ENCODE measurements around the gene SPEF2. TPM values are rescaled to one million over a fixed set of nuclear protein-coding genes. Genes with fewer than 3 reads are reported as not detected.

The SPEF2 gene
- total RNA-seq, 1 donor from 2014 or later: 4.6 TPM

DNA sequence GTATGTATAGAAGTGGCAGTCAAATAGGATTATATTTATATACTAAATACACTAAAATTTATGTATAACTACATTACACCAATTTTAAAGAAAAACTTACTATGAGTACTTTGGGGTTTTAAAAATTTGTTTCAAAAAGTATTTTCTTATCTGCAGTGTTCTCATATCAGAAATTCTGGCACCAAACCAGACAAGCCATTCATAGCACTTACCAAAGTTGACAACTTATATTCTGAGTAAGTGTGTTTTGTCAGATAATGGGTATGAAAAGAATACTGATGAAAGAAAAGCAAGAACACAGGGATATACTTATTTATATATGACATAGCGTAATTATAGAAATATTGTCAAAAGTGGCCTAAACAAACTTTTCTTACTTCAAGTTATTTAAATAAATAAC, 67.5 kb downstream of the SPEF2 start:
- H3K27ac Mint-ChIP-seq: no peak overlapping the region
- intact Hi-C loops (cut with micrococcal nuclease): no loop called here
- H3K36me3 Mint-ChIP-seq (ENCODE audit: low read depth): no peaks in the 10 kb centered on the region
- no peak for DNase-seq (ENCODE audit: low spot score)
- no peaks in the 10 kb centered on the region for H3K9me3 Mint-ChIP-seq
- H3K27me3 Mint-ChIP-seq (ENCODE audit: insufficient read depth): no peaks in the 10 kb centered on the region
- no peak overlapping the region for H3K4me3 Mint-ChIP-seq
- H3K4me1 Mint-ChIP-seq (ENCODE audit: low read depth): no peaks in the 10 kb centered on the region

DNA sequence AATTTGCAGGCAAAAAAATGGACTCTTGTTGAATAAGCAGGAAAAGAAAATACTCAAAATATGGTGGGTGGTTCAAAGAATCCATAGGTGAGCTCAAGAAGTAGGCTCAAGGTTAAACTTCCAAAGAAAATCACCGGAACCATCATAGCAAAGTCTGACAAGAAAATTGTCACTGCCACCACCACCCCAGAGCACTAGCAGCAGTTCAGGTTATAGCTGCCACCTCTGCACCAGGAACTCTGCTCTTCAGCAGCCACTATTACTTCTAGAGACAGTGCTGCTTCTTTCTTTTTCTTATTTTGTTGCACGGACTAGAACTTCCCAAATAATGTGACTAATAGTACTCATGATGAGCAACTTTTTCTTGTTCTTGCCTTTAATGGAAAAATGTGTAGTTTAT, 70.3 kb downstream of the SPEF2 start:
- H3K4me1 Mint-ChIP-seq (ENCODE audit: low read depth): no peaks in the 10 kb centered on the region
- intact Hi-C loops (cut with micrococcal nuclease): no loop called here
- no peak overlapping the region for H3K27ac Mint-ChIP-seq
- no peak for DNase-seq (ENCODE audit: low spot score)
- peaks cover 2% of the 10 kb centered on the region for H3K36me3 Mint-ChIP-seq (ENCODE audit: low read depth)
- H3K4me3 Mint-ChIP-seq: no peak overlapping the region
- H3K27me3 Mint-ChIP-seq (ENCODE audit: insufficient read depth): no peaks in the 10 kb centered on the region
- no peaks in the 10 kb centered on the region for H3K9me3 Mint-ChIP-seq

DNA sequence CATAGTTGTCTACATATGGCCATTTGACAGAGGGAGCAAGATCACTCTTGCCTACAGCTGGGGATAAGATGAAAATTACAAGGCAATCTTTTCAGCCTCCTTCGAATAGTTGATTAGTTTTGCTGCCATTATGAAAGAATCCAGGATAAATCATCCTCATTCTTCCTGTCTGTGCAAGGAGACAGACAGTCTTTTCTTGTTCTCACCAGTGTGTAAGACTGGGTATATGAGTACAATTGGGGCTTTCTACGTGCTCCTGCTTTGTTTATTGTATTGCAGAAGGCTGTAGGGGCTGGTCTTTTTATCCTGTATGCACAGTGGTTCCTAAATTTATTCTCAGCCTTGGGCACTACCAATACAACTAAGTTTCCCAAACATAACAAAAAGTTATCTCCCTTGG, 76.8 kb downstream of the SPEF2 start:
- Mint-ChIP-seq H3K4me3 (no peak overlapping the region), H3K9me3 (no peaks in the 10 kb centered on the region), H3K4me1 (ENCODE audit: low read depth) (no peaks in the 10 kb centered on the region), H3K27ac (no peak overlapping the region), H3K27me3 (ENCODE audit: insufficient read depth) (no peaks in the 10 kb centered on the region), H3K36me3 (ENCODE audit: low read depth) (peaks cover 3% of the 10 kb centered on the region)
- intact Hi-C loops (cut with micrococcal nuclease): no loop called here
- DNase-seq (ENCODE audit: low spot score): no peak

DNA sequence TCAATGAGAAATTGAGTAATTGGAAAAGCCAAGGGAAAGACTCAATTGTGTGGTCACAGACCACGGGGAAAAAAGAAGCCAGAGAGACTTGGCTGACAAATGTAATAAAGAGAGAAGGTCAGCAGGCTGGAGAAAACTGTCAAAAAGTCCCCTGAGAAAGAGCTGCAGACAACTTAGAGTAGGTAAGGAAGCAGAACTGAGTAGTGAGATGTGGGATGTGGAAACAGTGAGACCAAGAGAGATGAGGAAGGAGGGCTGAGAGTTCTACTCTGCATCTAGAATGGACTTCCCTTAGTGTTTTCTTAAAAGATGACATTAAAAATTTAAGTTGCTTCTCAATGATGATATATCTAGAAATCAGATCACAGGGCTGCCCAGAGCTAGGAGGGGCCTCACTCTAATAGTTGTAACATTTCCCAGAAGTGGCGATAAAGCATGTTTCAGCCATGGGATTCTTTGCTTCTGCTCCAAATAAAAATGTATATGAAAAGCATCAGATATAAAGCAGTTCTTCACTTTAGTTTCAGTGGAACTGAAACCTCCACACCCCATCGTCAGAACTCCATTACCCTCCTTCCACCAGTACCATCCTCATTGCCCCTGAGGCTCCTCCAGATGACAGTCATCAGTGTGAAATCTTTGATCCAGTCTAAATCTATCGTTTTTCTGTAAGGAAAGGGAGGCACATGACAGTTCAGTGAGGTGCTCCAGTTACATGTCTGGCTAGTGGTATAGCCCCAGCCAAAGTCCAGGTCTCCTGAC, 80.6 kb downstream of the SPEF2 start:
- intact Hi-C loops (cut with micrococcal nuclease): no loop called here
- Mint-ChIP-seq H3K9me3 (no peaks in the 10 kb centered on the region), H3K4me1 (ENCODE audit: low read depth) (no peaks in the 10 kb centered on the region), H3K27me3 (ENCODE audit: insufficient read depth) (peaks cover 1% of the 10 kb centered on the region), H3K27ac (no peak overlapping the region), H3K4me3 (no peak overlapping the region), H3K36me3 (ENCODE audit: low read depth) (peaks cover 4% of the 10 kb centered on the region)
- DNase-seq (ENCODE audit: low spot score): no peak

DNA sequence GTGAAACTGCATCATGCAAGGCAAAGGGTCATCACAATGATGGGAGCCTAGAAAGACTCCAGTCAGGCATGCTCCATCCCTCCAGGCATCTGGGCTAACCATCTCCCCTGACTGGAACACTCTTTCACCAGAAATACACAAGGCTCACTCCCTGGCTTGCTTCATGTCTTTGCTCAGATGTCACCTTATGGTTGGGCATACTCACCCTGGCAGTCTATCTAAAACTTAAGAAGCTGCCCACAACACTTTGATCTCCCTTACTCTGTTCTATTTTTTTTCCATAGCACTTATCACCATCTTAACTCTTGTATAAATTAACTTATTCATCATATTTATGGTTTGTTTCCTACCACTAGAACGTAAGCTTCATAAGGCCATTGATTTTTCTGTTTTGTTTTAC, 90.0 kb downstream of the SPEF2 start:
- Mint-ChIP-seq H3K36me3 (ENCODE audit: low read depth) (peaks cover 3% of the 10 kb centered on the region), H3K27me3 (ENCODE audit: insufficient read depth) (no peaks in the 10 kb centered on the region), H3K4me3 (no peak overlapping the region), H3K9me3 (no peaks in the 10 kb centered on the region), H3K27ac (no peak overlapping the region), H3K4me1 (ENCODE audit: low read depth) (no peaks in the 10 kb centered on the region)
- no peak for DNase-seq (ENCODE audit: low spot score)
- intact Hi-C loops (cut with micrococcal nuclease): loop anchor here (2.0 kb wide), 1 partner anchor 57 kb away; no protein-coding TSS in a partner anchor

DNA sequence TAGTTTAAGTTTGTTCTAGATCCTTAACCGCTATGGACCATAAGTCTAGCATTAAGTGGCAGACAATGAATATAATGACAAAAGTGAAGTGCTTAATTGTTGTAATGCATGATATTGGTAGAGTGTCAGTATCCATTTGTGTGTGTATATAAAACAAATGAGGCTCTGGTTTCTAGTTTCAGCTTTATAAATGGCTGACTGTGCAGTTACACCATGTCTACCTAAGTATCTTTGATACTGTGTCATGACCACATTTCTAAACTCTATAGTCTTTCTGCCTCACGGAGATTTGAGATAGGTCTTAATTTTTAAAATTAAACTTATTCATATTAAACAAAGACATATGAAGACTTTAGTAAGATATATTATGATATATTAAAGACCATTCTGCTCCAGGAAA, 92.0 kb downstream of the SPEF2 start:
- intact Hi-C loops (cut with micrococcal nuclease): loop anchor here (2.0 kb wide), 1 partner anchor 59 kb away; no protein-coding TSS in a partner anchor
- no peaks in the 10 kb centered on the region for H3K9me3 Mint-ChIP-seq
- H3K4me1 Mint-ChIP-seq (ENCODE audit: low read depth): no peaks in the 10 kb centered on the region
- H3K4me3 Mint-ChIP-seq: no peak overlapping the region
- DNase-seq (ENCODE audit: low spot score): no peak
- H3K27me3 Mint-ChIP-seq (ENCODE audit: insufficient read depth): no peaks in the 10 kb centered on the region
- no peak overlapping the region for H3K27ac Mint-ChIP-seq
- H3K36me3 Mint-ChIP-seq (ENCODE audit: low read depth): peaks cover 3% of the 10 kb centered on the region

DNA sequence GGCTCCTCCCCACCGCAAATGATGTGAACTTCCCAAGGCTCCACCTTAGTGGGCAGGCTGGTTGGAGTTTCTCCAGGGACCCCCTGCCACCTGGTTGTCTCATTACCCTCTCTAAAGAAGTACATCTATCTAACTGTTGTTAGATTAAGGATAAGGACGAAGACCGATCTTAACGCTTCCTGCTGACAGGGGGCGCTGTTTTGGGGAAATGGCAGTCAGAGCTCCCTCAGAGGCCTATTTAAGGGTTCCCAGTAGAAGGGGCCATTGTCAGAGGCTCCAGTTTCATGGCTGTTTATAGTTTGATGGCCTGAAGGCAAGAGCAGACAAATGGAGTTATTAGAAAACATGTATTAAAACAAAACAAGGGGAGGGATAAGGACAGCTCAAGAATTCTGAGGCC, 100.1 kb downstream of the SPEF2 start:
- Mint-ChIP-seq H3K4me3 (no peak overlapping the region), H3K4me1 (ENCODE audit: low read depth) (no peaks in the 10 kb centered on the region), H3K9me3 (peaks cover 5% of the 10 kb centered on the region), H3K36me3 (ENCODE audit: low read depth) (peaks cover 1% of the 10 kb centered on the region), H3K27ac (no peak overlapping the region), H3K27me3 (ENCODE audit: insufficient read depth) (no peaks in the 10 kb centered on the region)
- DNase-seq (ENCODE audit: low spot score): no peak
- intact Hi-C loops (cut with micrococcal nuclease): no loop called here

DNA sequence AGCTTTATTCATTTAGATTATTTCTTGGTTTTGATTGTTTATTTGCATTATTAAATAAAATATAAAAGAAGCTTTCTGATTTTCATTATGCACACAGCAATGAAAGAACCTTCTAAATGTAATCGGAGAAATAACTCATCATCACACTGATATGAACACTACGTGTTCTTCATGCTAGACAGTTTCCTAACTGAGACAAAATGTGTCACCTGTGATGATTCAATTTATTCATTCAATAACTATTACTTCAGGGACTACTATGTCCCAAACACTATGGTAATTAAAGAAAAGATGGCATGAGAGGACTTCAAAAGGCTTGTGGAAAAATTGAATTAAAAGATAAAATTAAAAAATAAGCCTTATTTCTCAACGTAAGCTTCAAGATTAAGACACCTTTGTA, 118.1 kb downstream of the SPEF2 start:
- Mint-ChIP-seq H3K9me3 (no peaks in the 10 kb centered on the region), H3K4me3 (no peak overlapping the region), H3K27ac (no peak overlapping the region), H3K4me1 (ENCODE audit: low read depth) (peaks cover 18% of the 10 kb centered on the region), H3K27me3 (ENCODE audit: insufficient read depth) (no peaks in the 10 kb centered on the region), H3K36me3 (ENCODE audit: low read depth) (peaks cover 5% of the 10 kb centered on the region)
- intact Hi-C loops (cut with micrococcal nuclease): loop anchor here (1.0 to 5.0 kb wide), 4 partner anchors 39 to 121 kb away; partner anchors contain the start of gene IL7R
- no peak for DNase-seq (ENCODE audit: low spot score)

DNA sequence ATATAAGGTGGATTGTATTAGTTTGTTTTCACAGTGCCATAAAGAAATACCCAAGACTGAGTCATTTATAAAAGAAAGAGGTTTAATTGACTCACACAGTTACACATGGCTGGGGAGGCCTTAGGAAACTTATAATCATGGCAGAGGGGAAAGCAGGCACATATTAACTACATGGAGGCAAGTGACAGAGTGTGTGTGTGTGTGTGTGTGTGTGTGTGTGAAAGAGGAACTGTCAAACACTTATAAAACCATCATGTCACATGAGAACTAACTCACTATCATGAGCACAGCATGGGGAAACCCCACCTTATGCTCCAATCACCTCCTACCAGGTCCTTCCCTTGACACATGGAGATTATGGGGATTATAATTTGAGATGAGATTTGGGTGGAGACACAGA, 118.6 kb downstream of the SPEF2 start:
- Mint-ChIP-seq H3K9me3 (peaks cover 5% of the 10 kb centered on the region), H3K27ac (peak overlapping the region; percentile 69), H3K4me3 (no peak overlapping the region), H3K36me3 (ENCODE audit: low read depth) (peaks cover 9% of the 10 kb centered on the region), H3K27me3 (ENCODE audit: insufficient read depth) (no peaks in the 10 kb centered on the region), H3K4me1 (ENCODE audit: low read depth) (peaks cover 24% of the 10 kb centered on the region)
- intact Hi-C loops (cut with micrococcal nuclease): loop anchor here (1.0 to 5.0 kb wide), 4 partner anchors 39 to 121 kb away; partner anchors contain the start of gene IL7R
- DNase-seq (ENCODE audit: low spot score): no peak

DNA sequence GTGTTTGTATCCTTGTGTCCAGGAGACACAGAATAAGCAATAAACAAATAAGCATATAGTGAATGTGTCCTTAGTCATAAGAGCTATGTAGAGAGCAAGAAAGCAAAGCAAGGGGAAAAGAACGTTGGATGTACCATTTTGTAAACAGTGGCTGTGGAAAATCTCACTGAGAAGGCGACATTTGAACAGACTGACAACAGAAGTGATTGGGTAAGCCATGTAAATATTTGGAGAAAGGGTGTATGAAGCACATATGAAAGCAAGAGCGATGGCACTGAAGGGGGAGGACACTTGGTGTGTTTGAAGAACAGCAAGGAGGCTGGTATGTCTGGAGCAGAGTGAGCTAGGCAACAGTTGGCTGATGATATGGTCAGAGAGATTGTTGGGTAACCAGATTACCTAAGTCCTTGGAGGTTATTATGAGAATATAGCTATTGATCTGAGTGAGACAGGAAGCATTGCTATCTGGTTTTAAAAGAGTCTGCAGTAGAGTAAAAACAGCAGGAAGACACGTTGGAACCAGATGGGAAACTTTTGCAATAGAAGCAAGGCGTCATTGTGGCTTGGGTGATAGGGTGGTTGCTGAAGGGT, 123.6 kb downstream of the SPEF2 start:
- DNase-seq (ENCODE audit: low spot score): no peak
- no peaks in the 10 kb centered on the region for H3K27me3 Mint-ChIP-seq (ENCODE audit: insufficient read depth)
- no peak overlapping the region for H3K4me3 Mint-ChIP-seq
- peaks cover 31% of the 10 kb centered on the region for H3K4me1 Mint-ChIP-seq (ENCODE audit: low read depth)
- H3K27ac Mint-ChIP-seq: no peak overlapping the region
- H3K9me3 Mint-ChIP-seq: peaks cover 10% of the 10 kb centered on the region
- intact Hi-C loops (cut with micrococcal nuclease): no loop called here
- peaks cover 18% of the 10 kb centered on the region for H3K36me3 Mint-ChIP-seq (ENCODE audit: low read depth)

DNA sequence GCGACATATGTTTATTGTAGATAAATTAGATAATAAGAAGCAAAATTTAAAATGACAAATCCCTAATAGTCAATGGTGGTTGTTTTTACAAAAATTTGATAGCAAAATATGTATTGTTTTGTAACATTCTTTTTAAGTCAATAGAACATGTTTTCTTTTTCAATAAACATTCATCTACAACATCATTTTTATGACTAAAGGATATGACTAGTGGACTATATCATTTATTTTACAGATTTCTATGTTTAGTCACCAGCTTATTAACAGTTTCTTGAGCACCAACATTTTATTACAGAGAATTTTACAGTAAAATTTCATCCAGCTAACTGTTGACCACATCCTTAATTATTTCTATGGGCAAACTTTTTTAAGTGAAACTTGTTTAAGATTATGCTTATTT, 124.3 kb downstream of the SPEF2 start:
- Mint-ChIP-seq H3K4me1 (ENCODE audit: low read depth) (peaks cover 27% of the 10 kb centered on the region), H3K27me3 (ENCODE audit: insufficient read depth) (no peaks in the 10 kb centered on the region), H3K9me3 (peaks cover 18% of the 10 kb centered on the region), H3K36me3 (ENCODE audit: low read depth) (peaks cover 18% of the 10 kb centered on the region), H3K27ac (no peak overlapping the region), H3K4me3 (no peak overlapping the region)
- DNase-seq (ENCODE audit: low spot score): no peak
- intact Hi-C loops (cut with micrococcal nuclease): no loop called here

DNA sequence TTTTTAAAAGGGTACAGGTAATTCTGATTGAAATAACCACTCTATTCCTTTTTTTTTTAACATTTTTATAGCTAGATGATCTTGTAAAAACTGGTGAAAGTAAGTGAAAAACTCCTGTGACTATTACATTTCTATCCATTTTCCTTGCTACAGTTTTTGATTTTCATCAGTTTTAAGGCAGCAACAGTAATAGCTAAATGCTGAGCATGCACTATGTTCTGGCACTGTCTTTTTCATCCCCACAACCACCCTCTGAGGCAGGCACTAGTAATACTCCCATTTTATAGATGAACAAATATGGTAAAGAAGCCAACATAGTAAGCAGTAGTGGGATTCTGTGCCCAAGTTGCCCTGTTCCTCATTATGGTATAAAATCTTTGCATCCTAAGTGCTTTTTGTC, 126.0 kb downstream of the SPEF2 start:
- no peak overlapping the region for H3K27ac Mint-ChIP-seq

DNA sequence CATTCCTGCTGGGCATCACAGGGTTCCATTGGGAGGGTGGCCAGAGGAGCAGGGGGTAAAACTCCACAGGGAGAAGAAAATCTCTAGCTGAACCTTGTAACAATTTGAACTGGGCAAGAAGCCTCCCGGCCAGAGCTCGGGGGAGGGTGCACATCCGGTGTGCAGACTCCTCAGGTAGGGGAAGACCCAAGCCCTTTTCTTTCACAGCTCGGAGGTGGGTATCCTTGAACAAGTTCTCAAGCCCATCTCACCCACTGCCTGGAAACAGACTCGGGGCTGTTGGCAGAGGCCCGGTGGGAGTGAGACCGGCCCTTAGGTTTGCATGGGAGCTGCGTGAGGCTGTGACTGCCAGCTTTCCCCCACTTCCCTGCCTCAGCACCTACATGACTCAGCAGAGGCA, 127.5 kb downstream of the SPEF2 start:
- Mint-ChIP-seq H3K4me1 (ENCODE audit: low read depth) (peaks cover 25% of the 10 kb centered on the region), H3K27ac (no peak overlapping the region), H3K36me3 (ENCODE audit: low read depth) (peaks cover 15% of the 10 kb centered on the region), H3K27me3 (ENCODE audit: insufficient read depth) (no peaks in the 10 kb centered on the region), H3K4me3 (no peak overlapping the region), H3K9me3 (peaks cover 34% of the 10 kb centered on the region)
- no peak for DNase-seq (ENCODE audit: low spot score)
- intact Hi-C loops (cut with micrococcal nuclease): no loop called here

More for the DNA sequence above, 126.0 kb downstream of the SPEF2 start:
- intact Hi-C loops (cut with micrococcal nuclease): no loop called here
- no peak overlapping the region for H3K4me3 Mint-ChIP-seq
- H3K36me3 Mint-ChIP-seq (ENCODE audit: low read depth): peaks cover 17% of the 10 kb centered on the region
- peaks cover 27% of the 10 kb centered on the region for H3K4me1 Mint-ChIP-seq (ENCODE audit: low read depth)
- no peak for DNase-seq (ENCODE audit: low spot score)
- peaks cover 34% of the 10 kb centered on the region for H3K9me3 Mint-ChIP-seq
- no peaks in the 10 kb centered on the region for H3K27me3 Mint-ChIP-seq (ENCODE audit: insufficient read depth)

Data from activated T-helper 1 cell treated with anti-CD3 and anti-CD28 coated beads, Interleukin-12 subunit alpha, Interleukin-12 subunit beta, Interleukin-2, Interleukin-4 antibody, amounts not matched to agents 30 ng/mL and 10 ng/mL and 1 ng/mL, durations not matched to agents 14 hours and 24 hours and 36 hours (primary cell).